HepG2 (cell line): ENCODE measurements around the gene PHIP.

Experiments used
- EZH2 ChIP-seq: conservative IDR thresholded peaks from 2 replicates; pipeline ENCODE4 v1.6.1; 2012; ENCODE audit warnings: mild to moderate bottlenecking, low read depth, low read length, moderate library complexity
- FOXM1 ChIP-seq: sonication (generic); formaldehyde crosslinking; IDR thresholded peaks from 2 replicates; pipeline ENCODE4 v1.5.0; 2020; ENCODE audit warnings: missing genetic modification reagents
- NR2F1 ChIP-seq, 2 experiments: fragments of 450-650 bp in 1 of 2; formaldehyde crosslinking in 1 of 2; IDR thresholded peaks; 2 replicates each; pipeline versions ENCODE4 v1.5.0 to v1.6.1; 2016 to 2020; ENCODE audit warnings: mild to moderate bottlenecking in 1 of 2, missing compliant biosample characterization in 1 of 2, missing genetic modification reagents in 1 of 2, moderate library complexity in 1 of 2
- SMAD3 ChIP-seq: sonication (generic); formaldehyde crosslinking; IDR thresholded peaks from 2 replicates; pipeline ENCODE4 v1.4.0; 2020; ENCODE audit warnings: missing genetic modification reagents
- TAF1 ChIP-seq: sonication (generic); formaldehyde crosslinking; IDR thresholded peaks from 2 replicates; pipeline ENCODE4 v1.4.0; 2020; ENCODE audit warnings: missing genetic modification reagents
- TF ChIP-seq, protein P1 (sequence below), 2 experiments: sonication (generic) in 1 of 2; formaldehyde crosslinking in 1 of 2; IDR thresholded peaks; 2 replicates each; pipeline versions ENCODE4 v1.5.1 to v1.6.1; 2011 to 2020; ENCODE audit warnings: borderline replicate concordance in 1 of 2, low read depth in 1 of 2, low read length in 1 of 2, mild to moderate bottlenecking in 1 of 2, missing genetic modification reagents in 1 of 2, moderate library complexity in 1 of 2

GRCh38 chr6:78989191-78989590, 88.9 kb downstream of the PHIP start:
- TF ChIP-seq NR2F1 (CRISPR knock-in tag; IDR thresholded peaks at IDR 0.05): no peak
- TF ChIP-seq, protein P1, sequence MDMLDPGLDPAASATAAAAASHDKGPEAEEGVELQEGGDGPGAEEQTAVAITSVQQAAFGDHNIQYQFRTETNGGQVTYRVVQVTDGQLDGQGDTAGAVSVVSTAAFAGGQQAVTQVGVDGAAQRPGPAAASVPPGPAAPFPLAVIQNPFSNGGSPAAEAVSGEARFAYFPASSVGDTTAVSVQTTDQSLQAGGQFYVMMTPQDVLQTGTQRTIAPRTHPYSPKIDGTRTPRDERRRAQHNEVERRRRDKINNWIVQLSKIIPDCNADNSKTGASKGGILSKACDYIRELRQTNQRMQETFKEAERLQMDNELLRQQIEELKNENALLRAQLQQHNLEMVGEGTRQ (IDR thresholded peaks at IDR 0.05; ENCODE audit: low read depth, low read length): no peak
- TF ChIP-seq, protein P1 (CRISPR knock-in tag; IDR thresholded peaks at IDR 0.05; ENCODE audit: borderline replicate concordance): no peak
- no peak for TF ChIP-seq SMAD3 (CRISPR knock-in tag)
- no peak for TF ChIP-seq FOXM1
- TF ChIP-seq TAF1 (CRISPR knock-in tag): no peak
- TF ChIP-seq EZH2: no peak
